HL-60 (cell line): Measurements from ENCODE around the gene TRAPPC12.

Source experiments
- DNase-seq, 2 experiments: peaks; one replicate each; pipeline ENCODE4 v3.0.0-alpha.2; 2010 to 2020; ENCODE audit warnings: low read depth in 1 of 2, low spot score in 1 of 2
- H3K27ac ChIP-seq: fragments of 250-450 bp; sonication (Bioruptor Pico); replicated peaks from 2 replicates; pipeline ENCODE4 v1.5.1; 2020; ENCODE audit warnings: mild to moderate bottlenecking, moderate library complexity
- H3K27me3 ChIP-seq: fragments of 250-450 bp; sonication (Bioruptor Pico); 2 replicates; pipeline ENCODE4 v1.5.1; 2021; ENCODE audit warnings: mild to moderate bottlenecking, moderate library complexity; ENCODE audit not compliant: insufficient read depth, poor library complexity, severe bottlenecking
- H3K4me3 ChIP-seq: replicated peaks from 2 replicates; pipeline ENCODE4 v1.5.1; 2011; ENCODE audit warnings: mild to moderate bottlenecking, control low read depth, low read length; ENCODE audit not compliant: insufficient read depth
- GABPA ChIP-seq: IDR thresholded peaks from 2 replicates; pipeline ENCODE4 v1.6.1; 2012; ENCODE audit warnings: low read depth
- POLR2AphosphoS5 ChIP-seq: IDR thresholded peaks from 2 replicates; pipeline ENCODE4 v1.6.1; 2012; ENCODE audit warnings: low read depth
- SPI1 ChIP-seq: IDR thresholded peaks from 2 replicates; pipeline ENCODE4 v1.6.1; 2012; ENCODE audit warnings: low read depth, mild to moderate bottlenecking, borderline replicate concordance
- TF ChIP-seq, protein P1 (sequence below): IDR thresholded peaks from 2 replicates; pipeline ENCODE4 v1.6.1; 2012; ENCODE audit warnings: low read depth; ENCODE audit not compliant: insufficient replicate concordance
- TF ChIP-seq, protein P2 (sequence below): IDR thresholded peaks from one replicate; pipeline ENCODE4 v1.5.1; 2011; ENCODE audit warnings: low read length, control low read depth, inconsistent platforms; ENCODE audit not compliant: insufficient read depth

Gene TRAPPC12

DNA sequence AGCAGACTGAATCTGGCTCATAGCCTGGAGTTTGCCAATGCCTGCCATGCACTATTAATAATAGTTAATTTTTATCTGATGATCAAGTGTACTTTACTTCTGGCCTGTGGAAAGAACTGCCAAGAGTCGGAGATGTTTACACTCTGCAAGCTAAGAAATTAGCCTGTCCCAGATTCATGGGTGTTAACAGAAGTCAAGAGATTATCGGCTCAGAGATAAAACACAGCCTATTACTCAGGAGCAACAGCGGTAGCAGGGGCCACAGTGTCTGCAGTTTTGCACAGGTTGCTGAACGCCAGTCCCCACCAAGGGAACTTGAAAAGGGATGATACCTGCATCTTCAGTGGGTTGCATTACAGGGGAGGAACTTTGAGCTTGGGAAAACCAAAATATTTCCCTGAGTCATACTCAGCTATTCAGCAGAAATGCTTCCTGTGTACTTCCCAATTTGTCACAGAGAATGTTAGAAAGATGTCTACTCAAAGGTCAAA, 144.1 kb downstream of the TRAPPC12 start:
- H3K27ac ChIP-seq = no peak overlapping the region
- no peaks in the 10 kb centered on the region for H3K27me3 ChIP-seq
- DNase-seq = no peak
- TF ChIP-seq GABPA (no peak), SPI1 (no peak), POLR2AphosphoS5 (no peak)
- TF ChIP-seq, protein P1, sequence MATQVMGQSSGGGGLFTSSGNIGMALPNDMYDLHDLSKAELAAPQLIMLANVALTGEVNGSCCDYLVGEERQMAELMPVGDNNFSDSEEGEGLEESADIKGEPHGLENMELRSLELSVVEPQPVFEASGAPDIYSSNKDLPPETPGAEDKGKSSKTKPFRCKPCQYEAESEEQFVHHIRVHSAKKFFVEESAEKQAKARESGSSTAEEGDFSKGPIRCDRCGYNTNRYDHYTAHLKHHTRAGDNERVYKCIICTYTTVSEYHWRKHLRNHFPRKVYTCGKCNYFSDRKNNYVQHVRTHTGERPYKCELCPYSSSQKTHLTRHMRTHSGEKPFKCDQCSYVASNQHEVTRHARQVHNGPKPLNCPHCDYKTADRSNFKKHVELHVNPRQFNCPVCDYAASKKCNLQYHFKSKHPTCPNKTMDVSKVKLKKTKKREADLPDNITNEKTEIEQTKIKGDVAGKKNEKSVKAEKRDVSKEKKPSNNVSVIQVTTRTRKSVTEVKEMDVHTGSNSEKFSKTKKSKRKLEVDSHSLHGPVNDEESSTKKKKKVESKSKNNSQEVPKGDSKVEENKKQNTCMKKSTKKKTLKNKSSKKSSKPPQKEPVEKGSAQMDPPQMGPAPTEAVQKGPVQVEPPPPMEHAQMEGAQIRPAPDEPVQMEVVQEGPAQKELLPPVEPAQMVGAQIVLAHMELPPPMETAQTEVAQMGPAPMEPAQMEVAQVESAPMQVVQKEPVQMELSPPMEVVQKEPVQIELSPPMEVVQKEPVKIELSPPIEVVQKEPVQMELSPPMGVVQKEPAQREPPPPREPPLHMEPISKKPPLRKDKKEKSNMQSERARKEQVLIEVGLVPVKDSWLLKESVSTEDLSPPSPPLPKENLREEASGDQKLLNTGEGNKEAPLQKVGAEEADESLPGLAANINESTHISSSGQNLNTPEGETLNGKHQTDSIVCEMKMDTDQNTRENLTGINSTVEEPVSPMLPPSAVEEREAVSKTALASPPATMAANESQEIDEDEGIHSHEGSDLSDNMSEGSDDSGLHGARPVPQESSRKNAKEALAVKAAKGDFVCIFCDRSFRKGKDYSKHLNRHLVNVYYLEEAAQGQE = no peak
- TF ChIP-seq, protein P2, sequence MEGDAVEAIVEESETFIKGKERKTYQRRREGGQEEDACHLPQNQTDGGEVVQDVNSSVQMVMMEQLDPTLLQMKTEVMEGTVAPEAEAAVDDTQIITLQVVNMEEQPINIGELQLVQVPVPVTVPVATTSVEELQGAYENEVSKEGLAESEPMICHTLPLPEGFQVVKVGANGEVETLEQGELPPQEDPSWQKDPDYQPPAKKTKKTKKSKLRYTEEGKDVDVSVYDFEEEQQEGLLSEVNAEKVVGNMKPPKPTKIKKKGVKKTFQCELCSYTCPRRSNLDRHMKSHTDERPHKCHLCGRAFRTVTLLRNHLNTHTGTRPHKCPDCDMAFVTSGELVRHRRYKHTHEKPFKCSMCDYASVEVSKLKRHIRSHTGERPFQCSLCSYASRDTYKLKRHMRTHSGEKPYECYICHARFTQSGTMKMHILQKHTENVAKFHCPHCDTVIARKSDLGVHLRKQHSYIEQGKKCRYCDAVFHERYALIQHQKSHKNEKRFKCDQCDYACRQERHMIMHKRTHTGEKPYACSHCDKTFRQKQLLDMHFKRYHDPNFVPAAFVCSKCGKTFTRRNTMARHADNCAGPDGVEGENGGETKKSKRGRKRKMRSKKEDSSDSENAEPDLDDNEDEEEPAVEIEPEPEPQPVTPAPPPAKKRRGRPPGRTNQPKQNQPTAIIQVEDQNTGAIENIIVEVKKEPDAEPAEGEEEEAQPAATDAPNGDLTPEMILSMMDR = no peak
- no peak overlapping the region for H3K4me3 ChIP-seq

DNA sequence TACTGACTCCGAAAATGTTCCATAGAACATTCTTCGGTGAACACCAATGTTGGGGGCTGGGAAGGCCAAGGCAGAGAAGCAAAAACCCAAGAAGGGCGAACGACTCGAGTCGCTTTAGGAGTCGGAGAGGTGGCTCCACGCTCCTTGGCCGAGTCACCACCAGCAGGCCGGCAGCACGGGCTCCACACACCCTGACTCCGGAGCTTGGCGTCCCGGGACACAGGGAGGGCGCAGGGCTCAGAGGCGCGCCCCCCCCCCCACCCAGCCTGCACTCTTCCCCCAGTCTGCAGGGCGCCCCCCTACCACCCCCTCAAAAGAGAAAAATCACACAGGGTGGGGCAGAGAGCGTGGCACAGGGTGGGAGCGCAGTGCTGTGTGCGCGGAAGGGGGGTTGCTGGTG, 147.4 kb downstream of the TRAPPC12 start:
- TF ChIP-seq, protein P1 = no peak
- Histone ChIP-seq H3K27ac (no peak overlapping the region), H3K27me3 (no peaks in the 10 kb centered on the region), H3K4me3 (no peak overlapping the region)
- DNase-seq = no peak

DNA sequence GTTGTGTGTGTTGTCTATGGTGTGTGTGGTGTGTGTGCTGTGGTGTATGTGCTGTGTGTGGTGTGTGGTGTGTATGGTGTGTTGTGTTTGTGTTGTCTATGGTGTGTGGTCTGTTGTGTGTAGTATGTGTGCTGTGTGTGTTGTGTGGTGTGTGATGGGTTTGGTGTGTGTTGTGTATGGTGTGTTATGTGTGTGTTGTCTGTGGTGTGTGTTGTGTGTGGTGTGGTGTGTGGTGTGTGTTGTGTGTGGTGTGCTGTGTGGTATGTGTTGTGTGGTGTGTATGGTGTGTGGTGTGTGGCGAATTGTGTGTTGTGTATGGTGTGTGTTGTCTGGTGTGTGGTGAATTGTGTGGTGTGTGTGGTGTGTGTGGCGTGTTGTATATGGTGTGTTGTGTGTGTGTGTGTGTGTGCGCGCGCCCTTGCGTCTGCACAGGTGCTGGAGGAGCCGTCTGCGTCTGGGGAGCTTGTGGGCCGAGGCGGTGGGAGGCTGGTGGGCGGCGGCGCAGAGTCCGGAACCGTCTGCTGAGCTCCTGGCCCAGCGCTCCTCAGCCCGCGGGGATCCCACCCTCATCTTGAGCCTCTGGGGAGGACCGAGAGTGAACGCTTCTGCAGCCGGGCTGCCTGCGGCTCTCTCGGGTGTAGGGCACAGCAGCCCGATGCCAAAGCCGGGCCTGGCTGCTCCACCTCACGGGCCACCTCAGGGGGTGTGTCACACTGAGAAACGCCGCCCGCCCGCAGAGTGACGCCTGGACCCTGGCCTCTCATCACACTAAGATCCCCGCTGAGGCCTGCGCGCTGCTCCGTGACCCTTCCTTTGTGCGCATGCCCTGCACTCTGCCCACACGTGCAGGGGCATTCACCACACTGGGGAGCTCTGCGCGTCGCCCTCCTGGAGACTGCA, 148.6 kb downstream of the TRAPPC12 start:
- TF ChIP-seq, protein P1 = no peak
- TF ChIP-seq GABPA (no peak), POLR2AphosphoS5 (no peak), SPI1 (no peak)
- TF ChIP-seq, protein P2 = no peak
- Histone ChIP-seq H3K27ac (no peak overlapping the region), H3K27me3 (no peaks in the 10 kb centered on the region), H3K4me3 (no peak overlapping the region)
- DNase-seq = no peak
